Activated CD8-positive, alpha-beta memory T cell treated with anti-CD3 and anti-CD28 coated beads, Interleukin-2, amount 10 ng/mL, durations not matched to agents 7 days and 5 days (primary cell): ENCODE results near the gene TPSD1. TPM values are rescaled to one million over a fixed set of nuclear protein-coding genes. Genes with fewer than 3 reads are reported as not detected.

Experiments used
- ATAC-seq: fragments of 150-1000 bp; cut with Tn5 transposase; one replicate; pipeline ENCODE4 v1.10.0; 2021; ENCODE audit warnings: moderate library complexity
- CTCF ChIA-PET: fragments of 350-600 bp; sonication (Branson Sonifier 250); formaldehyde crosslinking; loops from one replicate; lab custom pipeline; 2021; ENCODE audit warnings: antibody characterized with exemption; lab: Charles Lee
- DNase-seq: peaks from one replicate; pipeline ENCODE4 v3.0.0-alpha.2; 2020
- H3K27ac Mint-ChIP-seq: one replicate; pipeline ENCODE4 v1.8.0; 2021; ENCODE audit warnings: mild to moderate bottlenecking, mixed read lengths
- H3K27me3 Mint-ChIP-seq: one replicate; pipeline ENCODE4 v1.8.0; 2021; ENCODE audit warnings: mixed read lengths
- H3K36me3 Mint-ChIP-seq: one replicate; pipeline ENCODE4 v1.8.0; 2021; ENCODE audit warnings: mild to moderate bottlenecking, mixed read lengths
- H3K4me1 Mint-ChIP-seq: one replicate; pipeline ENCODE4 v1.8.0; 2021; ENCODE audit warnings: mixed read lengths
- H3K4me3 Mint-ChIP-seq: one replicate; pipeline ENCODE4 v1.8.0; 2021; ENCODE audit warnings: mild to moderate bottlenecking, moderate library complexity, mixed read lengths
- H3K9me3 Mint-ChIP-seq: one replicate; pipeline ENCODE4 v1.8.0; 2022; ENCODE audit warnings: low read depth, mixed read lengths
- total RNA-seq, 2 experiments: library from RNA; stranded (reverse); gene quantifications; one replicate each; pipeline ENCODE4 v1.2.3, GENCODE V29; 2021

Gene TPSD1
- total RNA-seq, 2 experiments from 2014 or later, result not detected

DNA sequence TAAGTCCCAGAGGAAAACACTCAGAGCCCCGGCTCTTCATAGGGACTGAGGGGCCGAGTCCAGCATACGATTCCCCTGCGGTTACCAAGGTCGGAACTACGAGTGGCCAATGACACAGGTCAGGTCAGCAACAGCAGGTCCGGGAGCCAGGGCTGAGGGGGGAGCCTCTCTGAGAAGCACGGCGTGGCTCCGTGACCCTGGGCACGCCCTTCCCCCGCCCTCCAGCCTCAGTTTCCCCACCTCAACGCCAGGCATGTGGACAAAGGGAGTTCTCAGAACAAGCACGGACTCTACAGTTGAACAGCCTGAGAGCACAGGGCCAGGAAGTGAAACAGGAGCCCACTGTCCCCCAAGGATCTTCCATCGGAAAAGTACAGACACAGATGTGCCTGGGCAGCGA, 25.6 kb downstream of the TPSD1 start:
- no peaks in the 10 kb centered on the region for H3K36me3 Mint-ChIP-seq
- no peaks in the 10 kb centered on the region for H3K27me3 Mint-ChIP-seq
- no peaks in the 10 kb centered on the region for H3K9me3 Mint-ChIP-seq
- DNase-seq (no peak), ATAC-seq (no peak)
- no peak overlapping the region for H3K4me3 Mint-ChIP-seq
- CTCF ChIA-PET, result no interaction called here
- no peaks in the 10 kb centered on the region for H3K4me1 Mint-ChIP-seq
- H3K27ac Mint-ChIP-seq, result no peak overlapping the region

- H3K4me1 Mint-ChIP-seq, result no peaks in the 10 kb centered on the region
- no peak overlapping the region for H3K27ac Mint-ChIP-seq
- H3K4me3 Mint-ChIP-seq, result no peak overlapping the region
- H3K27me3 Mint-ChIP-seq, result no peaks in the 10 kb centered on the region
- ATAC-seq, result no peak
- no peaks in the 10 kb centered on the region for H3K9me3 Mint-ChIP-seq
- DNase-seq, result no peak
- CTCF ChIA-PET, result no interaction called here
- H3K36me3 Mint-ChIP-seq, result no peaks in the 10 kb centered on the region
Observed at GRCh38 chr16:1282324-1282973, 26.6 kb downstream of the TPSD1 start.

DNA sequence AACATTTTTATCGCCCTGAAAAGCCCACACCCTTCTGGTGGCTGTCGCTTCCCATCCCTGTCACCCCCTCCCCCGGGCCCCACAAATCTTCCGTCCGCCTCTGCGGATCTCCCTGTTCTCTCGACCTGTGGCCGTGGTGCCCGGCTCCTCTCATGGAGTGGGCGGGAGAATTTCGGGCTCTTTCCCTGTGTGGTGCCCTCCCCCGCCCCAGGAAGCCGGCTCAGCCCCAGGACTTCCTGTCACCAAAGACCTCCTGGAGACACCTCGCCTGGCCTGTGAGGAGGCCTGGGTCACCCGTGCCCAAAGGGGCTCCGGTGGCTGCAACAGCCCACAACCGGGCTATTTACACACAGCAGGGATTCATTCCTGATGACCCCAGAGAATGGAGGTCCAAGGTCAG, 27.4 kb downstream of the TPSD1 start:
- H3K4me3 Mint-ChIP-seq, result no peak overlapping the region
- peaks cover 8% of the 10 kb centered on the region for H3K27me3 Mint-ChIP-seq
- ATAC-seq (no peak), DNase-seq (no peak)
- H3K9me3 Mint-ChIP-seq, result no peaks in the 10 kb centered on the region
- no peaks in the 10 kb centered on the region for H3K36me3 Mint-ChIP-seq
- H3K4me1 Mint-ChIP-seq, result no peaks in the 10 kb centered on the region
- CTCF ChIA-PET, result no interaction called here
- no peak overlapping the region for H3K27ac Mint-ChIP-seq

- H3K27ac Mint-ChIP-seq, result no peak overlapping the region
- ATAC-seq (no peak), DNase-seq (no peak)
- H3K36me3 Mint-ChIP-seq, result no peaks in the 10 kb centered on the region
- no peak overlapping the region for H3K4me3 Mint-ChIP-seq
- no peaks in the 10 kb centered on the region for H3K4me1 Mint-ChIP-seq
- H3K9me3 Mint-ChIP-seq, result no peaks in the 10 kb centered on the region
- CTCF ChIA-PET, result no interaction called here
- H3K27me3 Mint-ChIP-seq, result peaks cover 14% of the 10 kb centered on the region
Observed at GRCh38 chr16:1283996-1284616, 28.2 kb downstream of the TPSD1 start.

- no peak for ATAC-seq
Observed at GRCh38 chr16:1285669-1286512, 30.0 kb downstream of the TPSD1 start.

GRCh38 chr16:1286513-1287094, 30.7 kb downstream of the TPSD1 start:
- DNase-seq, result no peak
- Mint-ChIP-seq H3K4me1 (no peaks in the 10 kb centered on the region), H3K9me3 (no peaks in the 10 kb centered on the region), H3K36me3 (no peaks in the 10 kb centered on the region), H3K27me3 (peaks cover 37% of the 10 kb centered on the region), H3K27ac (no peak overlapping the region), H3K4me3 (no peak overlapping the region)
- CTCF ChIA-PET, result no interaction called here
- ATAC-seq, result no peak

More at GRCh38 chr16:1285669-1286512, 30.0 kb downstream of the TPSD1 start:
- Mint-ChIP-seq H3K4me1 (no peaks in the 10 kb centered on the region), H3K27me3 (peaks cover 30% of the 10 kb centered on the region), H3K36me3 (no peaks in the 10 kb centered on the region), H3K4me3 (no peak overlapping the region), H3K9me3 (no peaks in the 10 kb centered on the region), H3K27ac (no peak overlapping the region)
- no peak for DNase-seq
- CTCF ChIA-PET, result no interaction called here

DNA sequence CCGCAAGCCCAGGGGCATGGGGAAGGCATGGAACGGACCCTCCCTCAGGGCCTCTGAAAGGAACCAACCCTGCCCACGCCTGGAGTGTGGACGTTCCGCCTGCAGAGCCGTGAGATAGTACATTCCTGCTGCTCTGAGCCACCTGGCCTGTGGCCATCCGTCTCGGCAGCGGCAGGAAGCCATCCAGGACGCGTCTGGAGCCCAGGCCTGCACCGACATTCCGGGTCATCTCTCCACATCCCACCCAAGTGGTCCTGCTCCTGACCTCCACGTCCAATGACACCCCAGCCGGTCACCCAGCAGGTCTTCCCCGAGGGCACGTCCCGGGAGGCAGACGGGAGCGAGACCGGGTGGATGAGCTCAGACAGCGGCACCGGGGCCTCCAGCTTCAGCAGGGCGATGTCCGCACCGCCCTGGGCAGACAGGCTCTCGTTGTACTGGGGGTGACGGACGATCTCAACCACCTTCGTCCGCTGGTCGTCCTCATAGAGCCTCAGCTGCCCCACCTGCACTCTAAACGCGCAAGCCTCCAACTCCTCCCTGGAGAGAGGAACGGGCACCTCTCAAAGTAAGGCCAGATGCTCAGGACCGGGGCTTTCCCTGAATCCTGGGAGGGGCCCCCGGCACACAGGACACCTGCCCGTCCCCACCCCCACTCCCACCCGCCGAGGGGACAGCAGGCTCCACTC, 32.3 kb downstream of the TPSD1 start:
- CTCF ChIA-PET, result interaction anchor here (1.0 kb wide), 1 partner anchor 13 kb away, joined by 3 read pairs; no protein-coding TSS in a partner anchor
- no peak overlapping the region for H3K27ac Mint-ChIP-seq
- H3K4me1 Mint-ChIP-seq, result no peaks in the 10 kb centered on the region
- no peaks in the 10 kb centered on the region for H3K9me3 Mint-ChIP-seq
- ATAC-seq (no peak), DNase-seq (no peak)
- H3K36me3 Mint-ChIP-seq, result no peaks in the 10 kb centered on the region
- no peak overlapping the region for H3K4me3 Mint-ChIP-seq
- H3K27me3 Mint-ChIP-seq, result peaks cover 42% of the 10 kb centered on the region

DNA sequence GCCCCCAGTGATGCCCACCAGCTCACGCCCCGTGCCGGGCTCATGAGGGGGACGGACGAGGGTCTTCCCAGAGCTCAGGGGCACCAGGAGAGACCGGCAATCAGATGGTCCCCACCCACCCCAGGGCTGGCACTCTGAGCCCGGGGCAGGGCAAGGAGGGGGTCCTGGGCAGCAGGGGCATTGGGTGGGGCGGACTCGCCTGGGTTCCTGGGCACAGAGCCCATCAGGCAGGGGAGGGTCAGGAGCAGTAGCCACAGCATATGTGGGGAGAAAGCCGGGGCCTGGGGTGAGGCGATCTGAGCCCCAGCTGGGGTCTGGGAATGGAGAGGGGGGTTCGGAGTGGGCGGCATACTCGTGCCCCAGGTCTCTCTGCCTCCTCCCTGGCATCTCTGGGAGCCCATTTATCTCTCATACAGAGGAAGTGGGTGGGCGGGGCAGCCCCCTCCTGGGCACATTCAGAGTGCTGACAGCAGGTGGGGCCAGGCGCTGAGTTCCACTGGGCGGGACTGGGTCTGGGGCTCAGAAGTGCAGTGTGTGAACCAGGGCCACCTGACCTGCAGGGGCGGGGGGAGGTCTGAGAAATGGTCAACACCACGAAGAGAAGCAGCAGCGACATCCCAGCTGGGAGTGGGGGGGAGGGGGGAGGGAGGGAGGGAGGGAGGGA, 33.1 kb downstream of the TPSD1 start:
- H3K9me3 Mint-ChIP-seq, result no peaks in the 10 kb centered on the region
- no peaks in the 10 kb centered on the region for H3K36me3 Mint-ChIP-seq
- H3K27ac Mint-ChIP-seq, result no peak overlapping the region
- DNase-seq (no peak), ATAC-seq (no peak)
- no peaks in the 10 kb centered on the region for H3K4me1 Mint-ChIP-seq
- H3K27me3 Mint-ChIP-seq, result peaks cover 50% of the 10 kb centered on the region
- CTCF ChIA-PET, result interaction anchor here (1.9 kb wide), 1 partner anchor 12 kb away, joined by 10 read pairs; no protein-coding TSS in a partner anchor
- no peak overlapping the region for H3K4me3 Mint-ChIP-seq

DNA sequence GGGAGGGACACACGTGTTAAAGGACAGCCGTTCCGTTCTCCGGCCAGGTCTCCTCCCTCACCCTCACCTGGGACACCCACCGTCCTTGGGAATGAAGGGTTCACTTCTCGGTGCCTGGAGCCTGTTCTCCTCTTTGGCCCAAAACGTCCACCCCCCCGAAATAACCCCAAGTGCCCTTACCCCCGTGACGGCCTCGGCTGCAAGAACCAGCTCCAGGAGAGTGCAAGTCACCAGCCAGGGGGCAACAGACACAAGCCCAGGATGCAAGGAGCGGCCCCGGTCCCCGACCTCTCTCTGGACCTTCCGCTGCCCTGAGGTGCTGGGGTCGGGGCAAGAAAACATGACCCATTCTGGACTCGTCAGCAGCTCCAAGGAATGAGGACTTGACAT, 33.6 kb downstream of the TPSD1 start:
- no peak for DNase-seq
- H3K27me3 Mint-ChIP-seq, result peaks cover 55% of the 10 kb centered on the region
- H3K4me1 Mint-ChIP-seq, result no peaks in the 10 kb centered on the region
- H3K27ac Mint-ChIP-seq, result no peak overlapping the region
- no peaks in the 10 kb centered on the region for H3K9me3 Mint-ChIP-seq
- CTCF ChIA-PET, result interaction anchor here (1.9 kb wide), 1 partner anchor 11 kb away, joined by 10 read pairs; no protein-coding TSS in a partner anchor
- H3K36me3 Mint-ChIP-seq, result no peaks in the 10 kb centered on the region
- no peak overlapping the region for H3K4me3 Mint-ChIP-seq
- ATAC-seq, result no peak

- H3K4me1 Mint-ChIP-seq, result no peaks in the 10 kb centered on the region
- no peak overlapping the region for H3K4me3 Mint-ChIP-seq
- ATAC-seq (no peak), DNase-seq (no peak)
- H3K9me3 Mint-ChIP-seq, result no peaks in the 10 kb centered on the region
- peaks cover 55% of the 10 kb centered on the region for H3K27me3 Mint-ChIP-seq
- H3K36me3 Mint-ChIP-seq, result no peaks in the 10 kb centered on the region
- CTCF ChIA-PET, result interaction anchor here (1.9 kb wide), 1 partner anchor 11 kb away, joined by 10 read pairs; no protein-coding TSS in a partner anchor
- no peak overlapping the region for H3K27ac Mint-ChIP-seq
Observed at GRCh38 chr16:1290063-1290501, 34.2 kb downstream of the TPSD1 start.

- no peaks in the 10 kb centered on the region for H3K4me1 Mint-ChIP-seq
- no peaks in the 10 kb centered on the region for H3K9me3 Mint-ChIP-seq
- DNase-seq (no peak), ATAC-seq (no peak)
- H3K4me3 Mint-ChIP-seq, result no peak overlapping the region
- H3K36me3 Mint-ChIP-seq, result no peaks in the 10 kb centered on the region
- peaks cover 58% of the 10 kb centered on the region for H3K27me3 Mint-ChIP-seq
- H3K27ac Mint-ChIP-seq, result no peak overlapping the region
- CTCF ChIA-PET, result interaction anchor here (1.9 kb wide), 1 partner anchor 10 kb away, joined by 10 read pairs; no protein-coding TSS in a partner anchor
Observed at GRCh38 chr16:1290860-1291575, 35.1 kb downstream of the TPSD1 start.

DNA sequence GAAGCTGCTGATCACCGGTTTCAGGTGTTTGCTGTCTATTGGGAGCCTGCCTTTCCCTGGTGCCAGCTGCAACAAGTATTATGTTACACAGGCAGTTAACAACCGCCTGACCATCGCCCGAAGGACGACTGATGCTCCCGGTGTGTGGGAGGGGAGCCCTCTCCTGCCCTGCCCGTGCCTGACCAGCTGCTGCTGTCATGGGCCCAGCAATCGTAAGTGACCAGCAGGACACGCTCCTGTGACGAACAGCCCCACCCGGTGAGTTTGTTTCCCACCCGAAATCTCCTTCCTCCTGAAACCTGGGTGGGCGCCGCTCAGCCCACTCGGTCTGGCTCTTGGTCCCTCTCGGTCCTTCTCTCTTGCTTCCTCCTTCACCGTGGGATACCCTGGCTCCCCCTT, 35.7 kb downstream of the TPSD1 start:
- no peak for ATAC-seq
- Mint-ChIP-seq H3K27ac (no peak overlapping the region), H3K4me3 (no peak overlapping the region), H3K9me3 (no peaks in the 10 kb centered on the region), H3K36me3 (no peaks in the 10 kb centered on the region), H3K4me1 (no peaks in the 10 kb centered on the region), H3K27me3 (peaks cover 58% of the 10 kb centered on the region)
- no peak for DNase-seq
- CTCF ChIA-PET, result no interaction called here
